Mammary microvascular endothelial cell (primary cell): ENCODE data around the gene ADGRG2. TPM values are rescaled to one million over a fixed set of nuclear protein-coding genes. Genes with fewer than 3 reads are reported as not detected.

ENCODE experiments used
- total RNA-seq: library from RNA; depleted of rRNA; stranded (reverse); fragments of >200 nt; gene quantifications from 2 replicates; pipeline ENCODE4 v1.2.3, GENCODE V29; 2015

ADGRG2 gene
- not detected in 2 replicates for total RNA-seq

GRCh38 chrX:19121898-19122640 lies at the start of gene ADGRG2:
TSS of gene ADGRG2 (minus strand) at chrX:19122468. CDS start at chrX:19068834, 53,634 bp downstream.

GRCh38 chrX:18983666-18984380 lies 138.4 kb downstream of the ADGRG2 start, which contains the start of gene PHKA2:
TSS of gene PHKA2 (minus strand) at chrX:18984114. CDS start at chrX:18983932, 182 bp downstream.

Other genes with a start within 250 kb of the ADGRG2 start
- gene PHKA2, start 138.4 kb downstream of the ADGRG2 start, total RNA-seq, result 4.3 and 7.2 TPM in 2 replicates
- gene PDHA1, start 221.5 kb upstream of the ADGRG2 start, total RNA-seq, result 50.4 and 96.0 TPM in 2 replicates